Measurements from ENCODE around the gene C16orf90. TPM values are rescaled to one million over a fixed set of nuclear protein-coding genes. Genes with fewer than 3 reads are reported as not detected.
"Not testable (repeated sequence)": the region's sequence is repeated elsewhere in the genome, so short reads cannot be mapped to it uniquely, and the experiment has no call there.

Gene C16orf90
- polyA plus RNA-seq, 6 donors from 2014 or later = not detected

DNA sequence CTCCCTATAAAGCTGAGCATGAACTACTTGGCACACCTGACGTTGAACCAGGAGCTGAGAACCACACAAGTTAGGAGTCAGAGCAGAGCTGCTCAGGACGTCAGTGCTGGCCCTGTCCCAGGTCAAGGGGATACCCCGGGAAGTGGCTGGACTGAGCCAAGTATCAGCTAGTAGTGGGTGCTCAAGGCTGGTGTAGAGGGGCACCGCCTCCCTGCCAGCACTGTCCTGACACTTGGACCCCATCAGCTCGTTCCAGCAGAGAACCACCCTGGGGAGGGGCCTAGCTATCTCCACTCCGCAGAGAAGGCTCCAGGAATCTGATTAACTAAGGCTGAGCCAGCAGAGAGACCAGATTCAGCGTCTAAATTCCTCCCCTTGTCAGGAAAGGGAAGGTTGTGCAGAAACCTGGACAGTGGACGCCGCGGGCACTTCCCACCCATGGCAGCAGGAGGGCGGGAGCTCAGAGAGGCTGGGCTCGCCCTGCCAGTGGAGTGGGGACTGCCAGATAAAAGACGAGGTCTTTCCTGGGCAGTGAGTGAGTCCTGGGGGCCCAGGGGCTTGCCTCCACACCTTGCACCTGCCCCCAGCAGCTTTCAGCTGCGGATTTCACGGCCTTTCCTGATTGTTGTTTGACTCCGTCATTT lies 21.0 kb downstream of the C16orf90 start:
- Mint-ChIP-seq H3K27me3 (no peaks in the 10 kb centered on the region), H3K4me3 (no peak overlapping the region), H3K4me1 (peaks cover 15 to 36% (median 22%) of the 10 kb centered on the region in 3 donors), H3K9me3 (no peaks in the 10 kb centered on the region), H3K27ac (no peak overlapping the region), H3K36me3 (peaks cover 0 to 6% of the 10 kb centered on the region in 2 donors)
- no peak for DNase-seq
- no peak for ATAC-seq (ENCODE audit: low read depth in 2 of 2)

GRCh38 chr16:3473596-3473943 lies 21.7 kb downstream of the C16orf90 start:
- H3K36me3 Mint-ChIP-seq = not testable (repeated sequence)

GRCh38 chr16:3472878-3473595 lies 22.3 kb downstream of the C16orf90 start:
- H3K36me3 Mint-ChIP-seq = peaks cover 0 to 6% of the 10 kb centered on the region in 2 donors
- peak overlapping the region in 1 of 8 donors; percentile 63 for H3K4me3 Mint-ChIP-seq
- no peak overlapping the region for H3K27ac Mint-ChIP-seq
- DNase-seq = no peak
- H3K4me1 Mint-ChIP-seq = peaks cover 20 to 46% (median 27%) of the 10 kb centered on the region in 3 donors
- no peak for ATAC-seq (ENCODE audit: low read depth in 2 of 2)
- no peaks in the 10 kb centered on the region for H3K27me3 Mint-ChIP-seq
- no peaks in the 10 kb centered on the region for H3K9me3 Mint-ChIP-seq

More at GRCh38 chr16:3473596-3473943, 21.7 kb downstream of the C16orf90 start:
- not testable (repeated sequence) for DNase-seq; H3K9me3 Mint-ChIP-seq; H3K27me3 Mint-ChIP-seq; H3K4me3 Mint-ChIP-seq; H3K27ac Mint-ChIP-seq; ATAC-seq (ENCODE audit: low read depth in 2 of 2)
- H3K4me1 Mint-ChIP-seq = peaks cover 15 to 41% (median 22%) of the 10 kb centered on the region in 3 donors

DNA sequence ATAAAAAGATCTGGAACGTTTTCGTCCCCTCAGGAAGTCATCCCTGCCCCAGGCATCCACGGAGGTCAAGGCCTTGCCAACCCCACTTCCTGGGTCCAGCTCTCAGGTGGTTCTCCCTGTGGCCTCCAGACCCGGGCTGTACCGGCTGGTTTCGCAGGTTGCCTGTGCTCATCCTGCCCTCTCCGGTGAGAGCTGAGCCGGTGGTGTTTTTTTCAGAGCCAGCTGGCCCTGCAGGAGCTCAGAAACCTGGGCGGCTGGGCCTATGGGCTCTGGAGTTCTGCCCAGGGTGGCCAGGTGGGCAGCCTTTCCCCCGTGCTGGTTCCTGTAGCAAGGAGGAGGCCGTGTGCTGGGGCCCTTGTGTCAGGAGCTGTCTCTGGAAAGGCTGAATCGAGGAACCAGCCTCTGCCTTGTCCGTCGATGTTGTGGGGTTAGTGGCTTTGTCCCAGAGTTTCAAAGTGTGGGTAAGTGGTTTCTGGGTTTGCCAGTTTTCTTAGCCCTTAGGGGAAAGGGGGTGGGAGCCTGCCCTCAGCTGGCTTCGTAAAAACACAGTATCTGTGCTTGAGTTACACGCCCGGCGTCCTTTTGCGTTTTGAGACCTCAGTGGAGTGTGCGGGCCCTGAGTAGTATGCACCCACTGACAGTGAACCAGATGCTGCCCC lies 23.6 kb downstream of the C16orf90 start:
- no peak overlapping the region for H3K4me3 Mint-ChIP-seq
- DNase-seq (no peak), ATAC-seq (ENCODE audit: low read depth in 2 of 2) (no peak)
- no peak overlapping the region for H3K27ac Mint-ChIP-seq
- no peaks in the 10 kb centered on the region for H3K27me3 Mint-ChIP-seq
- H3K9me3 Mint-ChIP-seq = no peaks in the 10 kb centered on the region
- peaks cover 0 to 6% of the 10 kb centered on the region in 2 donors for H3K36me3 Mint-ChIP-seq
- H3K4me1 Mint-ChIP-seq = peaks cover 32 to 59% (median 41%) of the 10 kb centered on the region in 3 donors

DNA sequence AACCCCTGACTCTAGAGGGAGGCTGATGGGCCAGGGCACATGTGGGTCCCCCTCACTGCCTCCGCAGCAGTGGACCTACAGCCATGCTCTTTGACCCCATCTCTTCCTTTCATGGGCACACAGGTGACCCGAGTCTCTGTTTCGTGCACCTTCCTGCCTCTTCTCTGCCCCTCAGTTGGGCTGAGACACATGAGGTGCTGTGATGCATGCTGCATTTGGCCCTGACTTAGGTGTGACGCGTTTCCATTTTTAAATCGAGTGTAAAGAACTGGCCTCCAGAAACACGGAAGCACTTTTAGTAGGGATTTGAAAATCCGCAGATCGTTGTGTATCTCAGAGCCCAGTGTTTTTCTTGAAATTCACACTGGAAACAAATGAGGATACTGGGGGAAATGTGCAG lies 24.6 kb downstream of the C16orf90 start:
- H3K36me3 Mint-ChIP-seq = peaks cover 0 to 6% of the 10 kb centered on the region in 2 donors
- ATAC-seq (ENCODE audit: low read depth in 2 of 2) = no peak

GRCh38 chr16:3469736-3470135 lies 25.6 kb downstream of the C16orf90 start:
- Mint-ChIP-seq H3K27me3 (no peaks in the 10 kb centered on the region), H3K27ac (no peak overlapping the region), H3K4me1 (peaks cover 26 to 67% (median 40%) of the 10 kb centered on the region in 3 donors), H3K9me3 (no peaks in the 10 kb centered on the region), H3K36me3 (peaks cover 0 to 6% of the 10 kb centered on the region in 2 donors), H3K4me3 (peak overlapping the region in 1 of 8 donors; percentile 61)
- DNase-seq (no peak), ATAC-seq (ENCODE audit: low read depth in 2 of 2) (no peak)

More for the DNA sequence above, 24.6 kb downstream of the C16orf90 start:
- DNase-seq = no peak
- Mint-ChIP-seq H3K27me3 (no peaks in the 10 kb centered on the region), H3K4me3 (no peak overlapping the region), H3K4me1 (peaks cover 33 to 65% (median 41%) of the 10 kb centered on the region in 3 donors), H3K27ac (no peak overlapping the region), H3K9me3 (no peaks in the 10 kb centered on the region)

DNA sequence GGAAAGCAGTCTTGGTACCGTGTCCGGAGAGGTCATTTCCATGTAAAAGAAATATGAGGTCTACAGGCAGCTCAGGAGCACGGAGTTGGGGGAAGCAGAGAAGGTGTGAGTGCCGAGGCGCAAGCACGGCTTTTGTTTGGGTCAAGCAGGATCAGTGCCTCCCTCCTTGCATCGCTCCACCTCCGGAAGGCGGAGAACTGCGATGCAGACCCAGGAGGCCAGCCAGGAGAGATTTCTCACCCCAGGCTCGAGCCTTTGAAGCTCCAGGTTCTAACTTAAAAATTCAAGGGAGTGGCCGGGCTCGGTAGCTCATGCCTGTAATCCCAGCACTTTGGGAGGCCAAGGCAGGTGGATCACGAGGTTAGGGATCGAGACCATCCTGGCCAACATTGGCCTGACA lies 26.8 kb downstream of the C16orf90 start:
- H3K9me3 Mint-ChIP-seq = no peaks in the 10 kb centered on the region
- peaks cover 31 to 72% (median 43%) of the 10 kb centered on the region in 3 donors for H3K4me1 Mint-ChIP-seq
- no peaks in the 10 kb centered on the region for H3K27me3 Mint-ChIP-seq
- H3K27ac Mint-ChIP-seq = no peak overlapping the region
- no peak for ATAC-seq (ENCODE audit: low read depth in 2 of 2)
- DNase-seq = no peak
- H3K36me3 Mint-ChIP-seq = peaks cover 0 to 6% of the 10 kb centered on the region in 2 donors
- H3K4me3 Mint-ChIP-seq = no peak overlapping the region

DNA sequence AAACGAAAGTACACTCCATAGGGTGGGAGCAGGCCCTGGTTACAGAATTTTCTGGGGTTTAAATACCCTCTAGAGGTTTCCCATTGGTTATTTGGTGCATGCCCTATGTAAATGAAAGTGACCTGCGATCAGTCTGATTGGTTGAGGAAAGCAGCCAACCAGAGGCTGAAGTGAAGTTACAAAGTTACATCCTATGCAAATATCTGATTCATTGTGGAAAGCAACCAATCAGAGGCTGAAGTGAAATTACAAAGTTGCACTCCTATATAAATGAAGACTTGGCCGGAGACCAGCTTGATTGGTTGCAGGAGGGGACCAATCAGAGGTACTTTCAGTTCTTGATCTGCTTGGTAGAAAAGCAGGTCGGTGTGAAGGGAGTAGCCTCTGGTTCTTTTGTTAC lies 27.4 kb downstream of the C16orf90 start:
- H3K4me3 Mint-ChIP-seq = no peak overlapping the region
- DNase-seq = no peak
- H3K4me1 Mint-ChIP-seq = peaks cover 31 to 70% (median 38%) of the 10 kb centered on the region in 3 donors

GRCh38 chr16:3467182-3467581 lies 28.1 kb downstream of the C16orf90 start:
- DNase-seq = no peak
- Mint-ChIP-seq H3K36me3 (no peaks in the 10 kb centered on the region), H3K27ac (peak overlapping the region in 2 of 6 donors; percentile 54 to 65), H3K9me3 (no peaks in the 10 kb centered on the region), H3K27me3 (no peaks in the 10 kb centered on the region), H3K4me1 (peaks cover 33 to 69% (median 35%) of the 10 kb centered on the region in 3 donors), H3K4me3 (no peak overlapping the region)
- no peak for ATAC-seq (ENCODE audit: low read depth in 2 of 2)

More for the DNA sequence above, 27.4 kb downstream of the C16orf90 start:
- H3K27ac Mint-ChIP-seq = peak overlapping the region in 1 of 6 donors; percentile 65
- ATAC-seq (ENCODE audit: low read depth in 2 of 2) = peak in 1 of 2 donors; percentile 30
- no peaks in the 10 kb centered on the region for H3K9me3 Mint-ChIP-seq
- peaks cover 0 to 3% of the 10 kb centered on the region in 2 donors for H3K36me3 Mint-ChIP-seq
- H3K27me3 Mint-ChIP-seq = no peaks in the 10 kb centered on the region

DNA sequence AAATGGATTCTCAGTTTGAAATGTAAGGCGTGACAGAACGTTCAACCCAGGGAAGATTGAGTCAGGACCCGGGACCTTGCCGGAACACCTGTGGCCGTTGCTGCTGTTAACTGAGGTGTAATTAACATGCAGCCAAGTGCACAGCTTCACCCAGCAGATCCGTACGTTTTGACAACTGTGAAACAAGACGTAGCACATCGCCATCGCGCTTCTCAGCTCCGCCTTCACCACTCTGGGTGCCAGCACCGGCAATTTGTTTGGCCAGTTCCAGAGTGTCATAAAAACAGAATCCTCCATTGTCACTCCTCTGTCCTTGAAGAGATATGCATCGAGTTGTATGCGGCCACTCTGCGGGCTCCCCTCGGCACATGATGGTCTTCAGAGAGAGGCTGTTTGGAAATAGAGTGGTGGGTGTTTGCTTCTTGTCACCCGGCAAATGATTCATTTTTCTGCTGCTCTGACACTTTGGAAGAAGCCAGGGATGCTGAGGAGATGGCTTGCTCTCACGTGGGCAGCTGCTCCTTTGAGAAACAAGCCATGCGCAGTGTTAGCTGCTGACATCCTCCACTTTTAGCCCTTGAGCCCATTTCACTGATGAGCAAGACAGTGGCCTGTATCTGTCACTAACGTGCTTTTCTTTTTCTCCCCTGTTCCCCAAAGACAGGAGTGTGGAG lies 29.2 kb downstream of the C16orf90 start:
- DNase-seq (no peak), ATAC-seq (ENCODE audit: low read depth in 2 of 2) (no peak)
- Mint-ChIP-seq H3K27ac (peak overlapping the region in 1 of 6 donors; percentile 65), H3K4me1 (peaks cover 40 to 70% (median 40%) of the 10 kb centered on the region in 3 donors), H3K36me3 (no peaks in the 10 kb centered on the region), H3K27me3 (no peaks in the 10 kb centered on the region), H3K4me3 (peak overlapping the region in 1 of 8 donors; percentile 60), H3K9me3 (no peaks in the 10 kb centered on the region)

DNA sequence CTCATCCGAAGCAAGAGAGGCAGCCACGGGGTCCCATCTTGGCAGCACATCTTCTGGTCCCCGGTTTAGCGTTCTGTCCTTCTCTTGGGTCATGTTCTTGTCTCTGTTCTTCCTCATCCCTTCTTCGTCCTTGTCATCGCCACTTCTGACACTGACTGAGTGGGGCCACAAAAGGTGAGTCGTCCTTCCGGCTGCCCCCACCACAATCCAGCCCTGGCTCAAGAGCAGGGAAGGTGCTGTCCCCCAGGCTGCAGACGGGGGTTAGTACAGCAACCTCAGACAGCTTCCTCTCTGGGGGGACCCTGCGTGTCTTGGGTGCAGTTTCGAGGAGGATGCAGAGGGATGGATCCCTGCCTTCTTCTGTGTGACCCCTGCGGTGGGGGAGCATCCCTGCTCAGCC lies 30.0 kb downstream of the C16orf90 start:
- DNase-seq = no peak
- no peaks in the 10 kb centered on the region for H3K9me3 Mint-ChIP-seq
- peak overlapping the region in 1 of 8 donors; percentile 69 for H3K4me3 Mint-ChIP-seq
- H3K27ac Mint-ChIP-seq = no peak overlapping the region
- ATAC-seq (ENCODE audit: low read depth in 2 of 2) = no peak
- peaks cover 40 to 72% (median 47%) of the 10 kb centered on the region in 3 donors for H3K4me1 Mint-ChIP-seq
- no peaks in the 10 kb centered on the region for H3K27me3 Mint-ChIP-seq
- no peaks in the 10 kb centered on the region for H3K36me3 Mint-ChIP-seq

GRCh38 chr16:3461151-3461550 lies 34.1 kb downstream of the C16orf90 start:
- ATAC-seq (ENCODE audit: low read depth in 2 of 2) = no peak

GRCh38 chr16:3460585-3460984 lies 34.7 kb downstream of the C16orf90 start:
- peaks cover 42 to 70% (median 54%) of the 10 kb centered on the region in 3 donors for H3K4me1 Mint-ChIP-seq
- H3K36me3 Mint-ChIP-seq = no peaks in the 10 kb centered on the region
- H3K9me3 Mint-ChIP-seq = no peaks in the 10 kb centered on the region
- peak overlapping the region in 1 of 6 donors; percentile 20 for H3K27ac Mint-ChIP-seq
- peak overlapping the region in 1 of 8 donors; percentile 94 for H3K4me3 Mint-ChIP-seq
- H3K27me3 Mint-ChIP-seq = no peaks in the 10 kb centered on the region
- DNase-seq = no peak
- ATAC-seq (ENCODE audit: low read depth in 2 of 2) = no peak

More at GRCh38 chr16:3461151-3461550, 34.1 kb downstream of the C16orf90 start:
- Mint-ChIP-seq H3K27ac (peak overlapping the region in 2 of 6 donors; percentile 20 to 23), H3K9me3 (no peaks in the 10 kb centered on the region), H3K4me1 (peaks cover 40 to 70% (median 51%) of the 10 kb centered on the region in 3 donors), H3K36me3 (no peaks in the 10 kb centered on the region), H3K27me3 (no peaks in the 10 kb centered on the region), H3K4me3 (peak overlapping the region in 4 of 8 donors; percentile 41 to 94 (median 46))
- peak; percentile 24 for DNase-seq
